OCI-LY7 (cell line): ENCODE data around the gene PKD1. TPM values are rescaled to one million over a fixed set of nuclear protein-coding genes. Genes with fewer than 3 reads are reported as not detected.

ENCODE experiments used
- BruUV-seq: library from RNA; stranded (reverse); fragments of 400-500 nt; replicated peaks from 2 replicates; lab custom pipeline; 2021; lab: Mats Ljungman, UMichigan
- CTCF ChIA-PET: fragments of 300-600 bp; sonication (Branson Sonifier 250); formaldehyde crosslinking; loops from one replicate; lab custom pipeline; 2022; ENCODE audit warnings: antibody characterized with exemption; ENCODE audit not compliant: unreplicated experiment; lab: Charles Lee
- POLR2A ChIA-PET: fragments of 300-600 bp; sonication (Branson Sonifier 250); formaldehyde crosslinking; loops from one replicate; lab custom pipeline; 2022; ENCODE audit warnings: antibody characterized with exemption; lab: Charles Lee
- DNase-seq: peaks from one replicate; pipeline ENCODE4 v3.0.0-alpha.2; 2015; ENCODE audit warnings: low spot score
- H2AFZ ChIP-seq: fragments of 200-600 bp; sonication (generic), shearing (Covaris generic); 2 replicates; pipeline ENCODE4 v1.6.1; 2014; ENCODE audit warnings: mild to moderate bottlenecking, antibody characterized with exemption, low read length, moderate library complexity
- H3K27ac ChIP-seq: fragments of 200-600 bp; sonication (generic); 2 replicates; pipeline ENCODE4 v1.5.1; 2014; ENCODE audit warnings: mixed run types, low read depth, mild to moderate bottlenecking, moderate library complexity, low read length, inconsistent platforms; ENCODE audit not compliant: poor library complexity, severe bottlenecking
- H3K36me3 ChIP-seq: fragments of 200-600 bp; sonication (generic); 2 replicates; pipeline ENCODE4 v1.6.1; 2014; ENCODE audit warnings: mild to moderate bottlenecking, antibody characterized with exemption, low read length, moderate library complexity, mixed read lengths; ENCODE audit not compliant: insufficient read depth
- H3K4me1 ChIP-seq: fragments of 200-600 bp; sonication (generic); 2 replicates; pipeline ENCODE4 v1.5.1; 2014; ENCODE audit warnings: mild to moderate bottlenecking, low read length; ENCODE audit not compliant: insufficient read depth, poor library complexity, severe bottlenecking
- H3K4me2 ChIP-seq: fragments of 200-600 bp; sonication (generic); 2 replicates; pipeline ENCODE4 v1.6.1; 2014; ENCODE audit warnings: mild to moderate bottlenecking, low read length
- H3K4me3 ChIP-seq: fragments of 200-600 bp; sonication (generic); 2 replicates; pipeline ENCODE4 v1.5.1; 2014; ENCODE audit warnings: mild to moderate bottlenecking, low read depth, low read length; ENCODE audit not compliant: poor library complexity, severe bottlenecking
- H3K79me2 ChIP-seq: fragments of 200-600 bp; sonication (generic); 2 replicates; pipeline ENCODE4 v1.6.1; 2016; ENCODE audit warnings: low read depth, mild to moderate bottlenecking, low read length, moderate library complexity, mixed read lengths; ENCODE audit not compliant: insufficient read depth
- H3K9me2 ChIP-seq: fragments of 200-600 bp; sonication (generic); 2 replicates; pipeline ENCODE4 v1.6.1; 2016; ENCODE audit warnings: mild to moderate bottlenecking, low read length, mixed read lengths; ENCODE audit not compliant: insufficient read depth
- H3K9me3 ChIP-seq: fragments of 200-600 bp; sonication (generic); 2 replicates; pipeline ENCODE4 v1.6.1; 2014; ENCODE audit warnings: mild to moderate bottlenecking, mixed run types, low read length, mixed read lengths
- H4K20me1 ChIP-seq: fragments of 200-600 bp; sonication (generic); 2 replicates; pipeline ENCODE4 v1.6.1; 2014; ENCODE audit warnings: mild to moderate bottlenecking, antibody characterized with exemption, low read length, moderate library complexity, mixed read lengths; ENCODE audit not compliant: insufficient read depth
- CTCF ChIP-seq: fragments of 200-600 bp; sonication (generic); conservative IDR thresholded peaks from 2 replicates; pipeline ENCODE4 v1.5.1; 2014; ENCODE audit warnings: mild to moderate bottlenecking, antibody characterized with exemption, low read length, moderate library complexity, mixed read lengths
- EZH2phosphoT487 ChIP-seq: fragments of 200-600 bp; sonication (generic); IDR thresholded peaks from 2 replicates; pipeline ENCODE4 v1.6.1; 2018; ENCODE audit warnings: low read depth, borderline replicate concordance, mild to moderate bottlenecking, mixed run types, antibody characterized with exemption, low read length, moderate library complexity, mixed read lengths
- intact Hi-C: fragments of 100-400 bp; cut with micrococcal nuclease; formaldehyde crosslinking; loops from one replicate; pipeline ENCODE4 v1.10.0; 2022; ENCODE audit not compliant: unreplicated experiment
- total RNA-seq, 2 experiments: library from RNA; depleted of rRNA in 1 of 2; stranded (reverse); fragments of >200 nt in 1 of 2; shearing (Covaris generic) in 1 of 2; gene quantifications; 2 replicates each; pipeline ENCODE4 v1.2.3, GENCODE V29; 2014 to 2022

Gene PKD1
- total RNA-seq, 2 experiments from 2014 or later, result 87.4 to 112 TPM

- no peak for DNase-seq
- Histone ChIP-seq H3K79me2 (peaks cover 12% of the 10 kb centered on the region; the same call in 1 of the 2 replicates), H3K9me2 (no peaks in the 10 kb centered on the region), H3K4me3 (no peak overlapping the region), H3K4me2 (no peak overlapping the region), H4K20me1 (no peaks in the 10 kb centered on the region; the same call in 1 of the 2 replicates), H3K9me3 (no peaks in the 10 kb centered on the region), H2AFZ (no peak overlapping the region), H3K27ac (no peak overlapping the region), H3K36me3 (peaks cover 11% of the 10 kb centered on the region; the same call in 1 of the 2 replicates), H3K4me1 (peaks cover 20% of the 10 kb centered on the region)
- intact Hi-C loops, result no loop called here
- POLR2A ChIA-PET, result no interaction called here
- CTCF ChIA-PET, result no interaction called here
- TF ChIP-seq CTCF (no peak), EZH2phosphoT487 (no peak)
- no TSS peak for BruUV-seq
Observed at GRCh38 chr16:2044541-2044940, 91.2 kb downstream of the PKD1 start.

- no peak for DNase-seq
- H3K4me1 ChIP-seq, result peaks cover 17% of the 10 kb centered on the region
- no peak for TF ChIP-seq CTCF
- no peak for TF ChIP-seq EZH2phosphoT487
- H2AFZ ChIP-seq, result no peak overlapping the region
- no peaks in the 10 kb centered on the region for H3K9me2 ChIP-seq
- no peak overlapping the region for H3K4me2 ChIP-seq
- intact Hi-C loops, result no loop called here
- peaks cover 8% of the 10 kb centered on the region; the same call in 1 of the 2 replicates for H3K79me2 ChIP-seq
- peaks cover 11% of the 10 kb centered on the region; the same call in 1 of the 2 replicates for H3K36me3 ChIP-seq
- H3K4me3 ChIP-seq, result no peak overlapping the region
- no peaks in the 10 kb centered on the region for H3K9me3 ChIP-seq
- CTCF ChIA-PET, result no interaction called here
- no TSS peak for BruUV-seq
- POLR2A ChIA-PET, result no interaction called here
- no peaks in the 10 kb centered on the region; the same call in 1 of the 2 replicates for H4K20me1 ChIP-seq
- H3K27ac ChIP-seq, result no peak overlapping the region
Observed at GRCh38 chr16:2043667-2044451, 91.8 kb downstream of the PKD1 start.
